ENCODE data around the gene ZNF488. TPM values are rescaled to one million over a fixed set of nuclear protein-coding genes. Genes with fewer than 3 reads are reported as not detected.

Gene ZNF488
- total and polyA plus RNA-seq, 2 donors (not counting 1 experiment from before 2014, with no cell fraction given), result 0.07 TPM; not detected in 1

- Histone ChIP-seq H3K36me3 (ENCODE audit: control insufficient read depth, insufficient read depth, low read length) (no peaks in the 10 kb centered on the region), H3K27me3 (ENCODE audit: control insufficient read depth, insufficient read depth, low read length) (peaks cover 12% of the 10 kb centered on the region), H3K27ac (ENCODE audit: insufficient read depth, low read length) (no peak overlapping the region), H3K9me3 (ENCODE audit: control insufficient read depth, insufficient read depth, low read depth, low read length) (no peaks in the 10 kb centered on the region), H4K20me1 (ENCODE audit: control insufficient read depth, extremely low read depth, insufficient read depth, low read length) (no peaks in the 10 kb centered on the region), H3K4me3 (replicated peaks in 1 of 4; ENCODE audit: control extremely low read depth in 1 of 4, insufficient read depth in 1 of 4, low read depth in 3 of 4, low read length in 4 of 4) (no peak overlapping the region), H2AFZ (ENCODE audit: low read length) (no peak overlapping the region), H3K9ac (ENCODE audit: insufficient read depth, low read length) (no peak overlapping the region), H3K79me2 (ENCODE audit: control insufficient read depth, insufficient read depth, low read length) (no peaks in the 10 kb centered on the region), H3K4me1 (ENCODE audit: control insufficient read depth, extremely low read depth, insufficient read depth, low read length) (no peaks in the 10 kb centered on the region), H3K4me2 (ENCODE audit: extremely low read depth, insufficient read depth, low read length) (no peak overlapping the region)
- no peak for DNase-seq (ENCODE audit: low read depth in 2 of 2)
- TF ChIP-seq EZH2 (IDR thresholded peaks at IDR 0.05; ENCODE audit: low read length, missing control alignments), result no peak
- no peak for TF ChIP-seq CTCF (conservative IDR thresholded peaks at IDR 0.05 in 1 of 2, IDR thresholded peaks at IDR 0.05 in 1 of 2; ENCODE audit: low read depth in 1 of 2, low read length in 2 of 2)
Measured at GRCh38 chr10:47320812-47321211, 63.3 kb downstream of the ZNF488 start.

GRCh38 chr10:47319784-47320183, 64.3 kb downstream of the ZNF488 start:
- Histone ChIP-seq H3K9ac (ENCODE audit: insufficient read depth, low read length) (no peak overlapping the region), H3K79me2 (ENCODE audit: control insufficient read depth, insufficient read depth, low read length) (no peaks in the 10 kb centered on the region), H3K36me3 (ENCODE audit: control insufficient read depth, insufficient read depth, low read length) (no peaks in the 10 kb centered on the region), H3K4me1 (ENCODE audit: control insufficient read depth, extremely low read depth, insufficient read depth, low read length) (no peaks in the 10 kb centered on the region), H3K4me2 (ENCODE audit: extremely low read depth, insufficient read depth, low read length) (no peak overlapping the region), H4K20me1 (ENCODE audit: control insufficient read depth, extremely low read depth, insufficient read depth, low read length) (no peaks in the 10 kb centered on the region), H3K9me3 (ENCODE audit: control insufficient read depth, insufficient read depth, low read depth, low read length) (no peaks in the 10 kb centered on the region), H2AFZ (ENCODE audit: low read length) (no peak overlapping the region), H3K27ac (ENCODE audit: insufficient read depth, low read length) (no peak overlapping the region), H3K4me3 (replicated peaks in 1 of 4; ENCODE audit: control extremely low read depth in 1 of 4, insufficient read depth in 1 of 4, low read depth in 3 of 4, low read length in 4 of 4) (no peak overlapping the region), H3K27me3 (ENCODE audit: control insufficient read depth, insufficient read depth, low read length) (peaks cover 12% of the 10 kb centered on the region)
- TF ChIP-seq CTCF (conservative IDR thresholded peaks at IDR 0.05 in 1 of 2, IDR thresholded peaks at IDR 0.05 in 1 of 2; ENCODE audit: low read depth in 1 of 2, low read length in 2 of 2) (no peak), EZH2 (IDR thresholded peaks at IDR 0.05; ENCODE audit: low read length, missing control alignments) (no peak)
- no peak for DNase-seq (ENCODE audit: low read depth in 2 of 2)

- Histone ChIP-seq H4K20me1 (ENCODE audit: control insufficient read depth, extremely low read depth, insufficient read depth, low read length) (no peaks in the 10 kb centered on the region), H3K4me1 (ENCODE audit: control insufficient read depth, extremely low read depth, insufficient read depth, low read length) (no peaks in the 10 kb centered on the region), H3K27me3 (ENCODE audit: control insufficient read depth, insufficient read depth, low read length) (peaks cover 12% of the 10 kb centered on the region), H3K36me3 (ENCODE audit: control insufficient read depth, insufficient read depth, low read length) (no peaks in the 10 kb centered on the region), H3K27ac (ENCODE audit: insufficient read depth, low read length) (no peak overlapping the region), H3K79me2 (ENCODE audit: control insufficient read depth, insufficient read depth, low read length) (no peaks in the 10 kb centered on the region), H3K9me3 (ENCODE audit: control insufficient read depth, insufficient read depth, low read depth, low read length) (no peaks in the 10 kb centered on the region), H3K4me2 (ENCODE audit: extremely low read depth, insufficient read depth, low read length) (no peak overlapping the region), H3K9ac (ENCODE audit: insufficient read depth, low read length) (no peak overlapping the region), H3K4me3 (replicated peaks in 1 of 4; ENCODE audit: control extremely low read depth in 1 of 4, insufficient read depth in 1 of 4, low read depth in 3 of 4, low read length in 4 of 4) (no peak overlapping the region), H2AFZ (ENCODE audit: low read length) (no peak overlapping the region)
- TF ChIP-seq CTCF (conservative IDR thresholded peaks at IDR 0.05 in 1 of 2, IDR thresholded peaks at IDR 0.05 in 1 of 2; ENCODE audit: low read depth in 1 of 2, low read length in 2 of 2) (no peak), EZH2 (IDR thresholded peaks at IDR 0.05; ENCODE audit: low read length, missing control alignments) (no peak)
- DNase-seq (ENCODE audit: low read depth in 2 of 2), result no peak
Measured at GRCh38 chr10:47318706-47319105, 65.4 kb downstream of the ZNF488 start.
